MCF 10A (cell line): Measurements from ENCODE around the gene KRTAP12-1. TPM values are rescaled to one million over a fixed set of nuclear protein-coding genes. Genes with fewer than 3 reads are reported as not detected.
"Not testable (repeated sequence)": the region's sequence is repeated elsewhere in the genome, so short reads cannot be mapped to it uniquely, and the experiment has no call there.

Experiments
- BruUV-seq: library from RNA; stranded (reverse); fragments of 400-500 nt; replicated peaks from 2 replicates; lab custom pipeline; 2021; lab: Mats Ljungman, UMichigan
- CTCF ChIA-PET: fragments of 300-600 bp; sonication (Branson Sonifier 250); formaldehyde crosslinking; extraction: SDS; loops from one replicate; lab custom pipeline; 2021; ENCODE audit warnings: antibody characterized with exemption, inconsistent platforms; lab: Yijun Ruan, JAX
- POLR2A ChIA-PET: fragments of 300-600, 350-650 bp; sonication (Branson Sonifier 250); formaldehyde crosslinking; extraction: SDS; loops from one replicate; lab custom pipeline; 2020; ENCODE audit warnings: antibody characterized with exemption, inconsistent platforms; lab: Yijun Ruan, JAX
- DNase-seq: peaks from one replicate; pipeline ENCODE4 v3.0.0-alpha.2; 2018; ENCODE audit not compliant: unreplicated experiment
- H3K27ac Mint-ChIP-seq: one replicate; pipeline ENCODE4 v1.8.0; 2022; ENCODE audit warnings: mild to moderate bottlenecking, low read depth, mixed read lengths; ENCODE audit not compliant: unreplicated experiment
- H3K27me3 Mint-ChIP-seq: one replicate; pipeline ENCODE4 v1.8.0; 2022; ENCODE audit warnings: mixed read lengths; ENCODE audit not compliant: insufficient read depth, unreplicated experiment
- H3K36me3 Mint-ChIP-seq: one replicate; pipeline ENCODE4 v1.8.0; 2022; ENCODE audit warnings: mild to moderate bottlenecking, moderate library complexity, mixed read lengths; ENCODE audit not compliant: insufficient read depth, unreplicated experiment
- H3K4me1 Mint-ChIP-seq: one replicate; pipeline ENCODE4 v1.8.0; 2022; ENCODE audit warnings: mixed read lengths; ENCODE audit not compliant: insufficient read depth, unreplicated experiment
- H3K4me3 Mint-ChIP-seq: one replicate; pipeline ENCODE4 v1.8.0; 2022; ENCODE audit warnings: mild to moderate bottlenecking, moderate library complexity, mixed read lengths; ENCODE audit not compliant: unreplicated experiment
- H3K9me3 Mint-ChIP-seq: one replicate; pipeline ENCODE4 v1.8.0; 2022; ENCODE audit warnings: mixed read lengths; ENCODE audit not compliant: unreplicated experiment
- CTCF ChIP-seq: fragments of 200-600 bp; IDR thresholded peaks from one replicate; pipeline ENCODE4 v1.8.0; 2022; ENCODE audit warnings: antibody characterized with exemption, mild to moderate bottlenecking; ENCODE audit not compliant: unreplicated experiment
- intact Hi-C: fragments of 100-400 bp; cut with micrococcal nuclease; formaldehyde crosslinking; loops from 2 replicates; pipeline ENCODE4 v1.14.1; 2022
- total RNA-seq: library from RNA; stranded (reverse); gene quantifications from 2 replicates; pipeline ENCODE4 v1.2.3, GENCODE V29; 2022

The KRTAP12-1 gene
- total RNA-seq, 1 experiment from 2014 or later: not detected

DNA sequence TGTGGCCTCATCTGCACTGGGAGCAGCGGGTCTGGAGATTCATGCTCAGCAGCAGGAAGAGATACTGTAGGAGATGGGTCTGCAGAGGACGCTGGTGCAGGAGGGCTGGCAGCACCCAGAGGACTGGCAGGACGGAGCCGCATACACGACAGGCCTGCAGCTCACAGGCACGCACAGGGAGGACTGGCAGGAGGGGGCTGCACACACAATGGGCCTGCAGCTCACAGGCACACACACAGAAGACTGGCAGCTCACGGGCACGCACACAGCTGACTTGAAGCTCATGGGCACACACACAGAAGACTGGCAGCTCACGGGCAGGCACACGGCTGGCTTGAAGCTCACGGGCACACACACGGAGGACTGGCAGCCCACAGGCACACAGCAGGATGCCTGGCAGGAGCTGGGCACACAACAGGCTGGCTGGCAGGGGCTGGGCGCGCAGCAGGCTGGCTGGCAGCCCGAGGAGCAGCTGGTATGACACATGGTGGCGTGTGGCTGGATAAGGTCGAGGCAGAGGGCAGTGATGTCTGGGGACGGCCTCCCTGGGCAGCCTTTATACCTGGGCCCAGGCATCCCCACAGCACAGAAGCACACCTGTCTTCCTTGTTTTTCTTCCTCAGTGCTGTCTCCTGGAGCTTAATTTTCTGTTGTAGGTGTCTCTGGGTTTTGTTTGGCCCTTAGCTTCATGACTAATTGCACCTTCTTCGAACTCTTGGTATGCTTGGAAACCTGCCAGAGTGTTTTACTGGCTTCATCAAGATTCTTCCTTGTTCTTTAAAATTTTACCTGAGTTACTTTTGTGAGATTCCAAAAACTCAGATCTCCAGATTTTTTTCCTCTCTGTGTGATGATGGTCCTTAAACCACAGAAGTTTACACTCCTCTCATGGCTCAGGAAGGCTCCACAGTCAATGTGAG, 15.3 kb downstream of the KRTAP12-1 start, which contains the start of gene KRTAP12-2:
Gene KRTAP12-2, minus strand, starts transcription at position 527 of the 920 bp plus-strand sequence. Its CDS starts 41 bp downstream, at position 486.
- H3K27me3 Mint-ChIP-seq: peaks cover 49% of the 10 kb centered on the region
- no peak within 1 kb of the TSS for H3K27ac Mint-ChIP-seq
- CTCF ChIA-PET: interaction anchor here (0.6 to 1.0 kb wide), 4 partner anchors 47 to 156 kb away, joined by 3 to 4 read pairs (median 3); partner anchors contain the start of gene UBE2G2
- H3K4me1 Mint-ChIP-seq: peaks cover 14% of the 10 kb centered on the region
- POLR2A ChIA-PET: interaction anchor here (0.6 to 1.4 kb wide), 3 partner anchors 16 to 463 kb away, joined by 3 to 4 read pairs (median 4); no protein-coding TSS in a partner anchor
- peaks cover 8% of the 10 kb centered on the region for H3K9me3 Mint-ChIP-seq
- no peaks in the 10 kb centered on the region for H3K36me3 Mint-ChIP-seq
- no peak for TF ChIP-seq CTCF
- H3K4me3 Mint-ChIP-seq: no peak within 1 kb of the TSS
- peak; percentile 72 for DNase-seq
- BruUV-seq: no TSS peak
- intact Hi-C loops: no loop called here

DNA sequence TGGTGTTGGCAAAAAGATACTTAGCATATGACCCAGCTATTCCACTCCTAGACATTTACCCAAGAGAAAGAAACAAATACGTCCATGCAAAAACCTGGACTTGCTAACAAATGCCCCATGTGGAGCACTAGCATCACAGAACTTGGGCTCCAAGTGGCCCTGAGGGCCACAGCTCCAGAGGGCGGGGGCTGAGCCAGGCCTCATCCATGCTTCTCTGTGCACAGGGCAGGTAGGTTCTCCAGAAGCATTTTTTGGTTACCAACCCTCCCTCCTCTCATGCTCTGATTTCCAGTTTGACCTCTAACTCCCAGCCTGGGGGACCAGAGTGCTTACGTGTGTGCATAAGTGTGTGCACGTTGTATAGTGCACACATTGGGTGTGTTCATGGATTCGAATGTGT, 17.3 kb downstream of the KRTAP12-1 start:
- ChIA-PET POLR2A (no interaction called here), CTCF (no interaction called here)
- Mint-ChIP-seq H3K27ac (no peak overlapping the region), H3K4me3 (no peak overlapping the region), H3K4me1 (peaks cover 14% of the 10 kb centered on the region), H3K27me3 (peaks cover 54% of the 10 kb centered on the region), H3K9me3 (peaks cover 8% of the 10 kb centered on the region), H3K36me3 (no peaks in the 10 kb centered on the region)
- no peak for TF ChIP-seq CTCF
- DNase-seq: no peak
- BruUV-seq: no TSS peak
- intact Hi-C loops: no loop called here

GRCh38 chr21:44661567-44661966, 20.4 kb downstream of the KRTAP12-1 start:
- H3K36me3 Mint-ChIP-seq, BruUV-seq, intact Hi-C loops, POLR2A ChIA-PET, H3K27ac Mint-ChIP-seq, CTCF ChIA-PET, H3K4me3 Mint-ChIP-seq, H3K9me3 Mint-ChIP-seq, DNase-seq, H3K4me1 Mint-ChIP-seq: not testable (repeated sequence)
- peaks cover 60% of the 10 kb centered on the region for H3K27me3 Mint-ChIP-seq

DNA sequence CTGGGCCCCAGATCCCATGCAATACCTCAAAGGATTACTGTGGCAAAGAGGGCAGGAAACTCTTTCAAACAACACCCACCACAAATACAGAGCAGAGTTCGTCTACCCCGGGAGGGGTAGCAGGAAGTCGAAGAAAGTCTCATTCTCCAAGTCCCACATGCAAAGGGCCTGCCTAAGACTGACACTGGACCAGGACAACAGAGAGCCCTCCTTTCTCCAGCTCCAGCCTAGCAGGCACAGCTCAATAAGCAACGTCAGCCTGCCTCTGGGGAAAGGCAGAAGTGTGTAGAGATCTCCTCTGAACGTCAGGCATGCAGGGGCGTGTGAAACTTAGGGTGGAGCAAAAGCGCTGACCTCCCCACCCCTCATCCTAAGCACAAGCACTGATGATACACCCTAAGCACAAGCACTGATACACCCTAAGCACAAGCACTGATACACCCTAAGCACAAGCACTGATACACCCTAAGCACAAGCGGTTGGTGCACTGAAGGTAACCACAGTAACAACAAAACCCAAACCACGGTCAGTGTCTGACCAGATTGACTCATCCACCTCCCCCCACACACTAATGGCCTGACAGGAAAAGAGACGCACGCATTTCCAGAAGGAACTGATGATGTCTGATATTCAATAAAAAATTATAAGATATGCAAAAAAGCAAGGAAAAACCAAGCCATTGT, 22.9 kb downstream of the KRTAP12-1 start:
- POLR2A ChIA-PET: no interaction called here

More for the DNA sequence above, 22.9 kb downstream of the KRTAP12-1 start:
- no peak overlapping the region for H3K27ac Mint-ChIP-seq
- intact Hi-C loops: no loop called here
- CTCF ChIA-PET: interaction anchor here (0.7 kb wide), 1 partner anchor 149 kb away, joined by 3 read pairs; no protein-coding TSS in a partner anchor
- H3K36me3 Mint-ChIP-seq: no peaks in the 10 kb centered on the region
- H3K4me3 Mint-ChIP-seq: no peak overlapping the region
- H3K4me1 Mint-ChIP-seq: no peaks in the 10 kb centered on the region
- no TSS peak for BruUV-seq
- no peak for DNase-seq
- no peaks in the 10 kb centered on the region for H3K9me3 Mint-ChIP-seq
- H3K27me3 Mint-ChIP-seq: peaks cover 73% of the 10 kb centered on the region
- no peak for TF ChIP-seq CTCF
